Trophoblast cell (in vitro differentiated cells and primary cell): Measurements from ENCODE around the gene UQCC5.
A peak's percentile ranks its signal among the peaks of the same experiment; 100 is the strongest.

Source experiments
- DNase-seq, 2 donors: peaks; one replicate each; pipeline ENCODE4 v3.0.0-alpha.2; 2016
- H2AFZ ChIP-seq: 2 replicates; pipeline ENCODE4 v1.6.1; 2013; ENCODE audit warnings: low read length, moderate library complexity, mild to moderate bottlenecking; ENCODE audit not compliant: insufficient read depth, poor library complexity
- H2AK5ac ChIP-seq: 2 replicates; pipeline ENCODE4 v1.6.1; 2013; ENCODE audit warnings: mild to moderate bottlenecking, low read length
- H2BK120ac ChIP-seq: 2 replicates; pipeline ENCODE4 v1.6.1; 2013; ENCODE audit warnings: low read length, mild to moderate bottlenecking, moderate library complexity; ENCODE audit not compliant: insufficient read depth, poor library complexity
- H2BK12ac ChIP-seq: 2 replicates; pipeline ENCODE4 v1.6.1; 2013; ENCODE audit warnings: mild to moderate bottlenecking, low read length, moderate library complexity
- H2BK5ac ChIP-seq: 2 replicates; pipeline ENCODE4 v1.6.1; 2013; ENCODE audit warnings: low read length, low read depth, moderate library complexity, mild to moderate bottlenecking; ENCODE audit not compliant: poor library complexity
- H3K14ac ChIP-seq: 2 replicates; pipeline ENCODE4 v1.6.1; 2013; ENCODE audit warnings: mild to moderate bottlenecking, low read length
- H3K18ac ChIP-seq: 2 replicates; pipeline ENCODE4 v1.6.1; 2013; ENCODE audit warnings: mild to moderate bottlenecking, low read length
- H3K23ac ChIP-seq: 2 replicates; pipeline ENCODE4 v1.6.1; 2013; ENCODE audit warnings: low read length
- H3K27ac ChIP-seq: 2 replicates; pipeline ENCODE4 v1.5.1; 2013; ENCODE audit warnings: low read depth, mild to moderate bottlenecking, inconsistent platforms, low read length, moderate library complexity
- H3K27me3 ChIP-seq: 2 replicates; pipeline ENCODE4 v1.6.1; 2013; ENCODE audit warnings: inconsistent platforms, mild to moderate bottlenecking, low read length, moderate library complexity; ENCODE audit not compliant: insufficient read depth
- H3K36me3 ChIP-seq, 2 experiments: 1 replicate in 1 of 2; 2 replicates in 1 of 2; pipeline ENCODE4 v1.6.1; 2013; ENCODE audit warnings: low read length in 2 of 2, mild to moderate bottlenecking in 2 of 2, moderate library complexity in 1 of 2; ENCODE audit not compliant: insufficient read depth in 2 of 2, control insufficient read depth in 1 of 2
- H3K4ac ChIP-seq: 2 replicates; pipeline ENCODE4 v1.6.1; 2013; ENCODE audit warnings: low read depth, mild to moderate bottlenecking, low read length, moderate library complexity
- H3K4me1 ChIP-seq, 2 experiments: 1 replicate in 1 of 2; 2 replicates in 1 of 2; pipeline ENCODE4 v1.6.1; 2013; ENCODE audit warnings: low read length in 2 of 2, mild to moderate bottlenecking in 2 of 2, moderate library complexity in 1 of 2; ENCODE audit not compliant: insufficient read depth in 2 of 2, control insufficient read depth in 1 of 2
- H3K4me2 ChIP-seq: 2 replicates; pipeline ENCODE4 v1.6.1; 2013; ENCODE audit warnings: inconsistent platforms, mild to moderate bottlenecking, low read length, moderate library complexity
- H3K4me3 ChIP-seq: 2 replicates; pipeline ENCODE4 v1.5.1; 2013; ENCODE audit warnings: mild to moderate bottlenecking, low read depth, low read length, inconsistent platforms
- H3K79me1 ChIP-seq: one replicate; pipeline ENCODE4 v1.6.1; 2013; ENCODE audit warnings: low read length
- H3K79me2 ChIP-seq: 2 replicates; pipeline ENCODE4 v1.6.1; 2013; ENCODE audit warnings: low read length, mild to moderate bottlenecking; ENCODE audit not compliant: control insufficient read depth, insufficient read depth, poor library complexity
- H3K9ac ChIP-seq: 2 replicates; pipeline ENCODE4 v1.6.1; 2013; ENCODE audit warnings: mild to moderate bottlenecking, low read length
- H3K9me3 ChIP-seq: 2 replicates; pipeline ENCODE4 v1.6.1; 2013; ENCODE audit warnings: low read depth, mild to moderate bottlenecking, control low read depth, inconsistent platforms, low read length; ENCODE audit not compliant: insufficient read depth
- H4K12ac ChIP-seq: 2 replicates; pipeline ENCODE4 v1.6.1; 2013; ENCODE audit warnings: low read depth, mild to moderate bottlenecking, low read length, moderate library complexity
- H4K8ac ChIP-seq: 2 replicates; pipeline ENCODE4 v1.6.1; 2013; ENCODE audit warnings: low read depth, mild to moderate bottlenecking, low read length, moderate library complexity
- H4K91ac ChIP-seq: one replicate; pipeline ENCODE4 v1.6.1; 2013; ENCODE audit warnings: low read depth, mild to moderate bottlenecking, low read length, moderate library complexity
- WGBS: extraction: QIAGEN DNeasy Blood & Tissue Kit; methylation state at CpG from one replicate; pipeline ENCODE4 v1.1.7; 2013; ENCODE audit warnings: missing lambda C conversion rate; ENCODE audit not compliant: insufficient read length, insufficient coverage; ENCODE audit errors: extremely low coverage; 5-methylcytosine and 5-hydroxymethylcytosine counted together

Gene UQCC5

GRCh38 chr3:52528586-52529375, 7.6 kb upstream of the UQCC5 start:
- Histone ChIP-seq H3K18ac (peak overlapping the region; percentile 5), H2AK5ac (no peak overlapping the region), H3K9ac (no peak overlapping the region), H3K14ac (no peak overlapping the region), H3K36me3 (peaks cover 48 to 50% of the 10 kb centered on the region in 2 experiments), H2BK120ac (no peak overlapping the region), H3K27ac (no peak overlapping the region), H3K9me3 (no peaks in the 10 kb centered on the region), H4K8ac (no peak overlapping the region), H3K27me3 (no peaks in the 10 kb centered on the region), H2BK5ac (no peak overlapping the region), H3K4me3 (no peak overlapping the region), H4K91ac (no peak overlapping the region), H3K4me2 (no peak overlapping the region), H3K23ac (no peak overlapping the region), H3K79me2 (peaks cover 24% of the 10 kb centered on the region), H3K79me1 (peaks cover 33% of the 10 kb centered on the region), H4K12ac (no peak overlapping the region), H3K4ac (no peak overlapping the region), H2BK12ac (no peak overlapping the region), H3K4me1 (peaks cover 64 to 67% of the 10 kb centered on the region in 2 experiments), H2AFZ (no peak overlapping the region)
- no peak for DNase-seq
- no CpG with 5 or more reads among the region's 25 CpGs for whole genome bisulfite sequencing

GRCh38 chr3:52529376-52530333, 6.8 kb upstream of the UQCC5 start:
- no peak overlapping the region for H4K12ac ChIP-seq
- no peak overlapping the region for H4K91ac ChIP-seq
- H3K4me1 ChIP-seq = peaks cover 68 to 72% of the 10 kb centered on the region in 2 experiments
- H3K18ac ChIP-seq = peak overlapping the region; percentile 7
- no peak overlapping the region for H2BK120ac ChIP-seq
- H3K79me2 ChIP-seq = peaks cover 29% of the 10 kb centered on the region
- no peak overlapping the region for H3K4ac ChIP-seq
- H2BK5ac ChIP-seq = no peak overlapping the region
- no peak overlapping the region for H3K4me3 ChIP-seq
- no peak overlapping the region for H3K14ac ChIP-seq
- no peak overlapping the region for H3K9ac ChIP-seq
- no peak overlapping the region for H2AFZ ChIP-seq
- H3K79me1 ChIP-seq = peaks cover 39% of the 10 kb centered on the region
- H2AK5ac ChIP-seq = no peak overlapping the region
- no peak overlapping the region for H3K4me2 ChIP-seq
- DNase-seq = no peak
- H3K36me3 ChIP-seq = peaks cover 40 to 41% of the 10 kb centered on the region in 2 experiments
- no CpG with 5 or more reads among the region's 12 CpGs for WGBS
- H3K9me3 ChIP-seq = no peaks in the 10 kb centered on the region
- H3K23ac ChIP-seq = no peak overlapping the region
- no peak overlapping the region for H2BK12ac ChIP-seq
- H3K27me3 ChIP-seq = no peaks in the 10 kb centered on the region
- H4K8ac ChIP-seq = no peak overlapping the region
- no peak overlapping the region for H3K27ac ChIP-seq

- no peak overlapping the region for H3K4me3 ChIP-seq
- H3K4me2 ChIP-seq = peak overlapping the region; percentile 82
- H3K9me3 ChIP-seq = no peaks in the 10 kb centered on the region
Measured at GRCh38 chr3:52530918-52531826, 5.2 kb upstream of the UQCC5 start.

More at GRCh38 chr3:52530918-52531826, 5.2 kb upstream of the UQCC5 start:
- H3K27ac ChIP-seq = no peak overlapping the region
- H4K91ac ChIP-seq = no peak overlapping the region
- H3K9ac ChIP-seq = no peak overlapping the region
- H2AFZ ChIP-seq = no peak overlapping the region
- peak overlapping the region; percentile 12 for H2BK12ac ChIP-seq
- H2AK5ac ChIP-seq = peak overlapping the region; percentile 48
- H3K36me3 ChIP-seq = peaks cover 27 to 29% of the 10 kb centered on the region in 2 experiments
- peaks cover 27% of the 10 kb centered on the region for H3K79me2 ChIP-seq
- H4K12ac ChIP-seq = no peak overlapping the region
- H3K18ac ChIP-seq = peak overlapping the region; percentile 7
- H3K4ac ChIP-seq = peak overlapping the region; percentile 35
- H3K79me1 ChIP-seq = peaks cover 30% of the 10 kb centered on the region
- no peak overlapping the region for H3K23ac ChIP-seq
- WGBS = no CpG with 5 or more reads among the region's 10 CpGs
- H2BK120ac ChIP-seq = peak overlapping the region; percentile 0
- no peaks in the 10 kb centered on the region for H3K27me3 ChIP-seq
- peak overlapping the region; percentile 1 for H4K8ac ChIP-seq
- H2BK5ac ChIP-seq = no peak overlapping the region
- DNase-seq = no peak
- peaks cover 59 to 60% of the 10 kb centered on the region in 2 experiments for H3K4me1 ChIP-seq
- peak overlapping the region; percentile 20 for H3K14ac ChIP-seq
